KOPT-K1 (cell line): Measurements from ENCODE around the gene TIPIN.
"Not testable (repeated sequence)": the region's sequence is repeated elsewhere in the genome, so short reads cannot be mapped to it uniquely, and the experiment has no call there.

Source experiments
- H3K27ac ChIP-seq: fragments of 200-600 bp; sonication (generic); 2 replicates; pipeline ENCODE4 v1.5.1; 2016; ENCODE audit warnings: antibody characterized with exemption, mild to moderate bottlenecking, low read depth, low read length; ENCODE audit not compliant: poor library complexity, severe bottlenecking
- H3K36me3 ChIP-seq: fragments of 200-600 bp; sonication (generic); 2 replicates; pipeline ENCODE4 v1.5.1; 2017; ENCODE audit warnings: antibody characterized with exemption, mild to moderate bottlenecking, low read length, moderate library complexity; ENCODE audit not compliant: insufficient read depth
- H3K9me3 ChIP-seq: fragments of 200-600 bp; sonication (generic); 2 replicates; pipeline ENCODE4 v1.5.1; 2017; ENCODE audit warnings: antibody characterized with exemption, low read length, mild to moderate bottlenecking; ENCODE audit not compliant: insufficient read depth, poor library complexity, severe bottlenecking

Gene TIPIN

DNA sequence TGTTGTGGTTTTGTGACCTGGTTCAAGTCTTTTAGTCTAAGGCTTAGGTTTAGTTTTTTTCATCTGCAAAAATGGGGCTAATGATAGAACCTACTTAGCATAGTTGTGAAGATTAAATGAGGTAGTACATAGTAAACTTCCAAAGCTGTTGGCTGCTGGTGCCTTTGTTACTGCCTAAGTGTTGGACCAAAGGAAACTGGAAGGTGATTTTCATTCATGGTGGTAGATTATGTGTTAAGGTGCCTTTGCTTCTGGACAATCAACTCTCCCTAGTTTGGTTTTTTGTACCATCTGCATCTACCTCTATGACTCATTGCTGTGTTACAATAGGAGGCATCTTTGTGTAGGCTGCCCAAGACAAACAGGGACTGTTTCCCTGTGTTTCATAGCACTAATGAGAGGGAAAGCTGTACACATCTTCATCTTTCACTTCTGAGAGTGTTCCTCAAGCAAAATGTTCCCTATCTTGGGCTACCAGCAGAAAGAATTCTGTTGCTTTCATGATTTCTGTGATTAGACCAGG is 33.4 kb upstream of the TIPIN start:
- Histone ChIP-seq H3K27ac (peak overlapping the region; percentile 21), H3K9me3 (no peaks in the 10 kb centered on the region), H3K36me3 (no peaks in the 10 kb centered on the region; the same call in 1 of the 2 replicates)

DNA sequence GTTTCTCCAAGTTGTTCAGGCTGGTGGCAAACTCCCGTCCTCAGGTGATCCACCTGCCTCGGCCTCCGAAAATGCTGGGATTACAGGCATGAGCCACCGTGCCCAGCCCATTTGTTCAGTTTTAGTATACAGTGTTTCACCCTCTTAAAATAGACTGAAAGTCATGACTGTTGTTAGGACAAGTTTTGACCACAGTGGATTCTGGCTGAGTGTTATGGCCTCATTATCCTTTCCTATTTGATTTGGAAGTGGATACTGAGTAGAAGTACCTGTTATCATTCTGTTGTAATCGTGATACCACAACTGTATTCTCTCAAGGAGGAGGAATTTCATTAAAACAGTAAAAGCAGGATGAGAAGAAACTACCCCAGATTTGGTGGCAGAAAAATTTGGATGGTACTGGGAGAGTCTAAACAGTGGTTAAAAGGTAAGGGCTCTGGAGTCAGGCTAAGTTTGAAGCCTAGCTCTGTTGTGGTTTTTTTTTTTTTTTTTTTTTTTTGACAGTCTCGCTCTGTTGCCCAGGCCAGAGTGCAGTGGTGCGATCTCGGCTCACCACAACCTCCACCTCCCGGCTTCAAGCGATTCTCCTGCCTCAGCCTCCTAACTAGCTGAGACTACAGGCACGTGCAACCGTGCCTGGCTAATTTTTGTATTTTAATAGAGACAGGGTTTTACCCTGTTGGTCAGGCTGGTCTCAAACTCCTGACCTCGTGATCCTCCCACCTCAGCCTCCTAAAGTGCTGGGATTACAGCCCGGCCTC is 32.8 kb upstream of the TIPIN start:
- no peaks in the 10 kb centered on the region for H3K9me3 ChIP-seq
- no peaks in the 10 kb centered on the region; the same call in 1 of the 2 replicates for H3K36me3 ChIP-seq
- no peak overlapping the region for H3K27ac ChIP-seq

DNA sequence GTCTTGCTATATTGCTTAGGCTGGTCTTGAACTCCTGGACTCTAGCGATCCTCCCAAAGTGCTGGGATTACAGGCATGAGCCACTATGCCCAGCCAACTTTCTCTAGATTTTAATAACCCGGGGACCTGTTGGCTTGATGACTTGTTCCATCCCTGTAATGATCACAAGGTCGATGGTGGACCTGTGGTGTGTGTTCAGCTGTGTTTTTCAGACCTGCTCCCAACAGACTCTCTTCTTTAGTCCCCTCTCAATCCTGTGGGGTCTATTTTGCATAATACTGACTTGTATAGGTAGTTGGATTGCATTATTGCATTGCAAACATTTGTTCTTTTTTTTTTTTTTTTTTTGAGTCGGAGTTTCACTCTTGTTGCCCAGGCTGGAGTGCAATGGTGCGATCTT is 32.1 kb upstream of the TIPIN start:
- H3K9me3 ChIP-seq: no peaks in the 10 kb centered on the region
- no peak overlapping the region for H3K27ac ChIP-seq

DNA sequence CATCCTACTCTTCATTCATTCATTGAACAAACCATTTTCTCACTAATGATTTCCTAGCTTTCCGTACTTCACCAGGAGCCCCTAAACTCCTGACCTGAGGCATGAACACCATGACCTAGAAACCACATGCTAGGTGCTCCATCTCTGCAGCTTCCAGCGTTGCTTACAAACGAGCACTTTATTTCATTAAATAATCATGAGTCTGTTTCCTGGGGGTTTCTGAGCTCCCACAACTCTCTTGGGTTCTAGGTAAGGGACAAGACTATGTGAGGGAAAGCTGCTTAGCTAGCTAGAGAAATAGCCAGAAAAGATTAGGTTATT is 31.5 kb upstream of the TIPIN start:
- peak overlapping the region; percentile 61 for H3K27ac ChIP-seq
- no peaks in the 10 kb centered on the region for H3K9me3 ChIP-seq
- no peaks in the 10 kb centered on the region; the same call in 1 of the 2 replicates for H3K36me3 ChIP-seq

More for the DNA sequence above, 32.1 kb upstream of the TIPIN start:
- H3K36me3 ChIP-seq: no peaks in the 10 kb centered on the region; the same call in 1 of the 2 replicates

DNA sequence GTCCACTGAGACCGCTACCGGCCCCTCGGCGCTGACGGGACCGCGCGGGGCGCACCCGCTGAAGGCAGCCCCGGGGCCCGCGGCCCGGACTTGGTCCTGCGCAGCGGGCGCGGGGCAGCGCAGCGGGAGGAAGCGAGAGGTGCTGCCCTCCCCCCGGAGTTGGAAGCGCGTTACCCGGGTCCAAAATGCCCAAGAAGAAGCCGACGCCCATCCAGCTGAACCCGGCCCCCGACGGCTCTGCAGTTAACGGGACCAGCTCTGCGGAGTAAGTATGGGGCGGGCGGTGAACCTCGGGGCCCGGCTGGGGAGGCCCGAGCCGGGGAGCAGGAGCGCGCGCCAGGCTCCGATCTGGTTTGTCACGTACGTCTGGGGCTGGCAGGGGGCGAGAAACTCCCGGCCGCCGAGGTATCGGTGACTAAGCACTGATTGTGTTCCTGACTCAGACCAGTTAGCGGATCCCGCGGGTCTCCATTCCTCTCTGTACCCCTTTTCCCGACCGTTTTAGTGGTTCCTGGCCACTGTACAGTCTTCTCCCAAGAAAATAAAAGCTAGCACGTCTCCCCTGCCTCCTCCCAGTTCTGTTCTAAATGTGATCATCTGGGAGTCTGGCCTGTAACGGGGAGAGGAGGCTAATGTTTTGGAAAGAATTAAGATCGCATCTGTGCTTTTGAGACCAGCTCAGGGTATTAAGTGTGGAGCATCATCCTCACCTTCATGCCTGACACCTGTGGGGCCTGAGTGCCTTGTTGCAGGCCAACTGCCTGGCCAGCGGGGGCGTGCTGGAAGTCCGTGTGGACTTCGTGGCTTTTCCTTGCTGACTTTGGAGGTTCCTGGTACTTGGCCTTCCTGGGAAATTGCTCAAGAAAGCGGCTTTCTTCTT is 30.9 kb upstream of the TIPIN start:
- Histone ChIP-seq H3K27ac (peak overlapping the region; percentile 61), H3K9me3 (no peaks in the 10 kb centered on the region), H3K36me3 (no peaks in the 10 kb centered on the region; the same call in 1 of the 2 replicates)

DNA sequence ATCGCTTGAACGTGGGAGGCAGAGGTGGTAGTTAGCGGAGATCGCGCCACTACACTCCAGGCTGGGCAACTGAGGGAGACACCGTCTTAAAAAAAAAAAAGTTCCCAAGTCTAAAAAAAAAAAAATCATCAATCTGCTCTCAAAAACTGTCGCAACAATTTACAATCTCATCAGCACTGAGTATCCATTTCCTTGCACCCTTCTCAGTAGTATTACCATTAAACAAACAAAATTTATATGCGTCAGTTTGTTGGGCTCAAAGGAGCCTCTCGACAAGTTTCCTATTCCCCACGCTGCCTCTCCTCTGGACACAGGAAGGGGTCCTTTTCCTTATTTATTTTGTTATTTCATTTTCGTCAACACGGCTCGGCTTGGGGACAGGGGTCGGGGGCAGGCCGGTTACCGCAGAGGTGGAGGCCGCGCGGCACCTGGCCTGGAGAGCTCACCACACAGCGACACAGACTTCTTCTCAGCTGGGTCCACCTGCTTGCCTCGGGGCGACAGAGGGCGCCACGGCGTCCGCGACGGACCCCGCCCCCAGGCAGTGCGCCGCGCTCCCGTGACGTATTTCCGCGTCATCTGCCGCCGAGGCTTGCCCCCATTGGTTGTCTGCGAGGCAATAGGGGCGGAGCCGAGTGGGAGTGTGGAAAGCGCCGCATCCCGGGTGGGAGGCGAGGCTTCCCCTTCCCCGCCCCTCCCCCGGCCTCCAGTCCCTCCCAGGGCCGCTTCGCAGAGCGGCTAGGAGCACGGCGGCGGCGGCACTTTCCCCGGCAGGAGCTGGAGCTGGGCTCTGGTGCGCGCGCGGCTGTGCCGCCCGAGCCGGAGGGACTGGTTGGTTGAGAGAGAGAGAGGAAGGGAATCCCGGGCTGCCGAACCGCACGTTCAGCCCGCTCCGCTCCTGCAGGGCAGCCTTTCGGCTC is 30.0 kb upstream of the TIPIN start, which contains the start of gene MAP2K1:
MAP2K1 (plus strand) TSS at position 709 of the 920 bp plus-strand sequence. CDS start 436 bp downstream, outside the sequence.
- Histone ChIP-seq H3K27ac (peak within 1 kb of the TSS; percentile 61), H3K36me3 (no peaks in the 10 kb centered on the region; the same call in 1 of the 2 replicates), H3K9me3 (no peaks in the 10 kb centered on the region)

DNA sequence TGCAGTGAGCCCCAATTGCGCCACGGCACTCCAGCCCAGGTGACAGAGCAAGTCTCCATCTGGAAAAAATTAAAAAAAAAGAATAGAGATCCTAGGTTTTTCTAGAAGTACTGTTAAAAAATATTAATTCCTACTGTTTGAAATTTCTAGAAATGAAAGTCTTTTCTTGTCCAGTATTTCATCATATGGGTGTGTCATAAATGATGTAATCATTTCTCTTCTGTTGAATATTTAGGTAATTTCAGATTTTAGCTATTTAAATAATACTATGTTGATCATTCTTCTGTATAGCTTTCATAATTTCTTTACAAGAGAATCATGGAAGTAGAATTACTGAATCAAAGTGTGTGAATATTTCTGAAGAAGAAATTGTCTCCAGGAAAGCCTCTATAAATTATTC is 24.9 kb upstream of the TIPIN start:
- H3K36me3 ChIP-seq, H3K27ac ChIP-seq: not testable (repeated sequence)

DNA sequence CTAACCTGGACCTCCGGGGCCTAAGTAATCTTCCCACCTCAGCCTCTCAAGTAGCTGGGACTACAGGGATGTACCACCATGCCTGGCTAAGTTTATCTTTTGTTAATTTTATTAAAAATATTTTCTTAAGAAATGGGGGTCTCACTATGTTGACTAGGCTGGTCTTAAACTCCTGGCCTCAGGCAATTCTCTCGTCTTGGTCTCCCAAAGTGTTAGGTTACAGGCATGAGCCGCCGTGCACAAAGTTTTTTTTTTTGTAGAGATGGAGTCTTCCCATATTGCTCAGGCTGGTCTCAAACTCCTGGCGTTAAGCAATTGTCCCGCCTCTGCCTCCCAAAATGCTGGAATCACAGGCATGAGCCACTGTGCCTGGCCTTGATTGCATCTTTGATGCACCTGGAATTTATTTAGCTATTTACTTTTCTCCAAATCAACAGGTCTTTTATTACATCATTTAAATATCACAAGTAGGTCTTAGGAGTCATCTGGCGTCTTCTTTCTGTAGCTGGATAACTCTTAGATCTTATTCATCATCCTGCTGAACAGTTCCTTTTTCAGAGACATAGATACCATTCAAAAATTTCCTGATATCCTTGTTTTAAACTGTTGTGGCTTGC is 22.4 kb upstream of the TIPIN start:
- Histone ChIP-seq H3K9me3 (peaks cover 8% of the 10 kb centered on the region), H3K27ac (no peak overlapping the region), H3K36me3 (no peaks in the 10 kb centered on the region)

More for the DNA sequence above, 24.9 kb upstream of the TIPIN start:
- not testable (repeated sequence) for H3K9me3 ChIP-seq

DNA sequence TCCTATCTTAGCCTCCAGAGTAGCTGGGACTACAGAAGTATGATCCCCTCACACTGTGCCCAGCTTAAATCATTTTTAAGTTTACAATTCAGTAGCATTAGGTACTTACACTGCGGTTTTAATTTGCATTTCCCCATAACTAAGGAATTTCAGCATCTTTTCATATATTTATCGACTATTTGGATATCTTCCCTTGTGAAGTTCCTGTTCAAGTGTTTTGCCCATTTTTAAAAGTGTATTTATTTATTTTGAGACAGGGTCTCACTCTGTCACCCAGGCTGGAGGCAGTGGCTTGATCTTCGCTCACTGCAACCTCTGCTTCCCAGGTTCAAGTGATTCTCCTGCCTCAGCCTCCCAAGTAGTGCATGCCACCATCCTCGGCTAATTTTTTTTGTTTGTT is 17.7 kb upstream of the TIPIN start:
- Histone ChIP-seq H3K36me3 (no peaks in the 10 kb centered on the region), H3K9me3 (peaks cover 12% of the 10 kb centered on the region), H3K27ac (no peak overlapping the region)

DNA sequence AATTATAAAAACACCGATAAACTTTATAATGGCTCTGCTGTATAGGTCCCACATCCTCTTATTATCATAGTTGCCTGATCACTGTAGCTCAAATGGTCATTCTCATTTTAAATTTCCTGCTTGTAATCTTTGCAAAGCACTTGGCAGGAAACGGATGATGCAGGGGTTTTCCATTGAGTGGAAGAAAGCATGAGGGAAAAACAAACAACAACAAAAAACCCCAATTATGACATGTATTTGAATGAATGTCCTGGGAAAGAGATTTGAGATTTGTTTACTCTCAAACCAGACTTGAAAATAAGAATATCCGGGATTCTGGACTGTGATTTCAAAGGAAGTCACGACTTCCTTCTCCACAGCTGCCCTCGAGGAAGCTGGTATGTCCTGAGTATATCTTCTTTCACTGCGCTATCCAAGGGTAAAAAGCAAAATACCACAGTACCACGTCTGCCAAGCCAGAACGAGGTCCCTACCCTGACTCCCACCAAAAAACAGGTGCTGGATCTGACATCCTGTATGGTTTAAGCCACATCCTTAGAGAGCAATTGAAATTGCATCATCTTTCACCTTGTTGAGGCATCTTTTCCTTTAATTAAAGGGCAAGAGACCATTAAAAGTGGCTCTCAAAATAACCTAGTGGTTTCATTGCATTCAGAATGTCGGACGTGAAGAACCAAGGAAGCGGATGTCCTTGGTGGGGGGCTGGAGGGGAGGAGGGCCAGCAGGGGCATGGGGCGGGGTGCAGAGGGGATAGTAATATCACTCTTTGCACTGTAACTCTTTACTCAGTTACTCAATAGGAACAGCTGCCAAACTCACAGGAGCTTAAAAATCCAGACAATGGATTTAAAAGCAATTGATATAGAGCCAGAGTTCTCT is 13.5 kb upstream of the TIPIN start:
- Histone ChIP-seq H3K9me3 (peaks cover 12% of the 10 kb centered on the region), H3K27ac (peak overlapping the region; percentile 46), H3K36me3 (no peaks in the 10 kb centered on the region)

DNA sequence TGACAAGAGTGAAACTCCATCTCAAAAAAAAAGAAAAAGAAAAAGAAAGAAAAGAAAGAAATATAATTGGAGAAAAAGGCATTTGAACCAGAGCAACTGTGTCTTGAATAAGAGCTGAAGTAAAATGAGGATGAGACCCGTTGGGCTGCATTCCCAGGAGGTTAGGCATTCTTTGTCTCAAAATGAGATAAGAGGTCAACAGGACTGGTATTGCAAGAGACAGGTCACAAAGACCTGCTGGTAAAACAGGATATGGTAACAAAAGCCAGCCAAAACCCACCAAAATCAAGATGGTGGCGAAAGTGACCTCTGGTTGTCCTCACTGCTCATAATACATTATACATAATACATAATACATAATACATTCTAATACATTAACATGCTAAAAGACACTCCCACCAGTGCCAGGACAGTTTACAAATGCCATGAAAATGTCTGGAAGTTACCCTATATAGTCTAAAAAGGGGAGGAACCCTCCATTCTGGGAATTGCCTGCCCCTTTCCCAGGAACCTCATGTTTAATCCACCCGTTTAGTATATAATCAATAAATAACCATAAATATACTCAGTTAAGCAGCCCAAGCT is 8.6 kb upstream of the TIPIN start:
- H3K36me3 ChIP-seq: no peaks in the 10 kb centered on the region
- H3K27ac ChIP-seq: no peak overlapping the region
- no peaks in the 10 kb centered on the region for H3K9me3 ChIP-seq

DNA sequence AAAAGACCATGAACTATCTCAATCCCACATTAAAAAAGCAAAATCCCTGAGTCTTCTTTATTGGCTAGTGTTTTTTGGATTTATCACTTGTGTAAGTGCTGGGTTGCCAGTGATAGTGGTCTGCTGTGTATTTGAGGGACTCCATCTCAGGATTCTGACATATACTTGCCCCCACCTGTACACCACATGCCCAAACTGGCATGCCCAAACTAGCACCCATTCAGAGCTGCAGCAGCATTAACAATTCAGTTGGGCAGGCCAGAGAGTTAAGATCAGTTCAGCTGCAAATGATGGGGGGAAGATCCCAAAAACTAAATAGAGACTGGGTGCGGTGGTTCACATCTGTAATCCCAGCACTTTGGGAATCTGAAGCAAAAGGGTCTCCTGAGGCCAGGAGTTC is 6.3 kb upstream of the TIPIN start:
- no peak overlapping the region for H3K27ac ChIP-seq
- no peaks in the 10 kb centered on the region for H3K9me3 ChIP-seq
- no peaks in the 10 kb centered on the region for H3K36me3 ChIP-seq

DNA sequence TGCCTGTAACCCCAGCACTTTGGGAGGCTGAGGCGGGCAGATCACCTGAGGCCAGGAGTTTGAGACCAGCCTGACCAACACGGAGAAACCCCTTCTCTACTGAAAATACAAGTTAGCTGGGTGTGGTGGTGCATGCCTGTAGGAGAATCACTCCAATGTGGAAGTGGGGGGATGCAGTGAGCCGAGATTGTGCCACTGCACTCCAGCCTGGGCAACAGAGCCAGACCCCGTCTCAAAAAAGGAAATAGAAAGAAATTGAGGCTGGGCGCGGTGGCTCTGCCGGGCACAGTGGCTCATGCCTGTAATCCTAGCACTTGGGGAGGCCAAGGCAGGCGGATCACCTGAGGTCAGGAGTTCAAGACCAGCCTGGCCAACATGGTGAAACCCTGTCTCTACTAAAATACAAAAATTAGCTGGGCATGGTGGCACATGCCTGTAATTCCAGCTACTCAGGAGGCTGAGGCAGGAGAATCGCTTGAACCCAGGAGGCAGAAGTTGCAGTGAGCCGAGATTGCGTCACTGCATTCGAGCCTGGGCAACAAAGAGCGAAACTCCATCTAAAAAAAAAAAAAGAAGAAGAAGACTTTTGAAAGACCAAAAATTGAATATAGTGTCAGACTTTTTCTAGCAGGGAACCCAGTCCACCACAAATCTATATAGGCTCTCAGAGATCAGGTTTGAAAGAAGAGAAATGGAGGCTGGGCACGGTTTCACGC is 5.4 kb upstream of the TIPIN start:
- not testable (repeated sequence) for H3K36me3 ChIP-seq, H3K9me3 ChIP-seq, H3K27ac ChIP-seq
